HG03558 (cell line): ENCODE measurements around the gene APOBEC3F.
"Not testable (repeated sequence)": the region's sequence is repeated elsewhere in the genome, so short reads cannot be mapped to it uniquely, and the experiment has no call there.

ENCODE experiments used
- ATAC-seq: cut with Tn5 transposase; IDR thresholded peaks from one replicate; pipeline ENCODE4 v1.9.1; 2021; ENCODE audit warnings: moderate number of reproducible peaks; ENCODE audit not compliant: unreplicated experiment; ENCODE audit errors: extremely low read depth

APOBEC3F gene

GRCh38 chr22:39068033-39068785 lies 27.5 kb downstream of the APOBEC3F start:
- ATAC-seq = no peak

GRCh38 chr22:39070186-39070585 lies 29.5 kb downstream of the APOBEC3F start:
- ATAC-seq = no peak

GRCh38 chr22:39072581-39072981 lies 31.9 kb downstream of the APOBEC3F start:
- not testable (repeated sequence) for ATAC-seq

- no peak for ATAC-seq
These were observed 33.3 kb downstream of the APOBEC3F start for GRCh38 chr22:39073981-39074380.

- not testable (repeated sequence) for ATAC-seq
These were observed 35.7 kb downstream of the APOBEC3F start for GRCh38 chr22:39076155-39077025.

- not testable (repeated sequence) for ATAC-seq
These were observed 36.6 kb downstream of the APOBEC3F start, which contains the start of gene APOBEC3G for GRCh38 chr22:39077026-39077840. APOBEC3G (plus strand) TSS chr22:39077275; CDS start chr22:39077362, 87 bp downstream.

GRCh38 chr22:39077912-39078311 lies 37.2 kb downstream of the APOBEC3F start:
- not testable (repeated sequence) for ATAC-seq

- ATAC-seq = no peak
These were observed 37.7 kb downstream of the APOBEC3F start for GRCh38 chr22:39078329-39078728.

- not testable (repeated sequence) for ATAC-seq
These were observed 38.5 kb downstream of the APOBEC3F start for GRCh38 chr22:39079054-39079637.

- no peak for ATAC-seq
These were observed 39.5 kb downstream of the APOBEC3F start for GRCh38 chr22:39080052-39080762.

GRCh38 chr22:39081016-39081415 lies 40.4 kb downstream of the APOBEC3F start:
- no peak for ATAC-seq

- ATAC-seq = no peak
These were observed 40.9 kb downstream of the APOBEC3F start for GRCh38 chr22:39081598-39081997.

- ATAC-seq = no peak
These were observed 42.8 kb downstream of the APOBEC3F start for GRCh38 chr22:39083212-39084165.

- no peak for ATAC-seq
These were observed 44.0 kb downstream of the APOBEC3F start for GRCh38 chr22:39084666-39085065.

GRCh38 chr22:39087098-39087497 lies 46.4 kb downstream of the APOBEC3F start:
- ATAC-seq = no peak

GRCh38 chr22:39087881-39088684 lies 47.4 kb downstream of the APOBEC3F start:
- no peak for ATAC-seq

GRCh38 chr22:39088685-39089032 lies 48.0 kb downstream of the APOBEC3F start:
- ATAC-seq = no peak

GRCh38 chr22:39089928-39090327 lies 49.3 kb downstream of the APOBEC3F start:
- ATAC-seq = no peak
